K562 (cell line): Measurements from ENCODE around the gene UGT1A5. TPM values are rescaled to one million over a fixed set of nuclear protein-coding genes. Genes with fewer than 3 reads are reported as not detected.

Source experiments
- ATAC-seq: fragments of 200-7000 bp; cut with Tn5 transposase; 3 replicates; pipeline ENCODE4 v1.9.1; 2020; ENCODE audit warnings: moderate library complexity
- BruUV-seq: library from RNA; stranded (reverse); fragments of 400-500 nt; replicated peaks from 2 replicates; lab custom pipeline; 2021; lab: Mats Ljungman, UMichigan
- CTCF ChIA-PET: fragments of 300-600 bp; formaldehyde crosslinking; extraction: SDS; loops from one replicate; lab custom pipeline; 2021; ENCODE audit warnings: low intra/inter-chr PET ratio; lab: Yijun Ruan, JAX
- POLR2A ChIA-PET: fragments of 300-600, 350-650 bp; sonication (Branson Sonifier 250); formaldehyde crosslinking; extraction: SDS; loops from one replicate; lab custom pipeline; 2021; ENCODE audit warnings: antibody characterized with exemption, inconsistent platforms; lab: Yijun Ruan, JAX
- DNase-seq, 4 experiments: peaks; one replicate each; pipeline versions ENCODE4 v3.0.0 to v3.0.0-alpha.2; 2011 to 2018; ENCODE audit warnings: low spot score in 3 of 4, mixed read lengths in 3 of 4; ENCODE audit errors: extremely low read depth in 1 of 4
- FAIRE-seq: peaks from 2 replicates; lab custom pipeline; 2011; peaks lifted over from hg19 to GRCh38; lab: Jason Lieb, UNC
- H2AFZ ChIP-seq: 2 replicates; pipeline ENCODE4 v1.6.0; 2011; ENCODE audit warnings: low read depth, low read length, control low read depth, inconsistent platforms
- H3K27ac ChIP-seq: fragments of 200-600 bp; 3 replicates; pipeline ENCODE4 v1.8.0; 2011; ENCODE audit warnings: low read depth, mild to moderate bottlenecking, control low read depth, inconsistent platforms, low read length, moderate library complexity, mixed read lengths; ENCODE audit errors: extremely low read depth
- H3K27me3 ChIP-seq, 2 experiments: fragments of 300-600 bp in 1 of 2; 2 replicates in 1 of 2; 3 replicates in 1 of 2; pipeline versions ENCODE4 v1.6.0 to v1.8.0; 2011; ENCODE audit warnings: inconsistent platforms in 2 of 2, low read length in 2 of 2, mild to moderate bottlenecking in 1 of 2, mixed read lengths in 1 of 2, moderate library complexity in 1 of 2; ENCODE audit not compliant: control insufficient read depth in 2 of 2, insufficient read depth in 2 of 2
- H3K36me3 ChIP-seq: fragments of 300-600 bp; 3 replicates; pipeline ENCODE4 v1.8.0; 2011; ENCODE audit warnings: mild to moderate bottlenecking, low read length, inconsistent platforms; ENCODE audit not compliant: control insufficient read depth, insufficient read depth
- H3K4me1 ChIP-seq, 2 experiments: fragments of 200-600 bp in 1 of 2; replicated peaks in 1 of 2; 2 replicates in 1 of 2; 3 replicates in 1 of 2; pipeline versions ENCODE4 v1.5.1 to v1.8.0; 2011; ENCODE audit warnings: inconsistent platforms in 2 of 2, low read length in 2 of 2, mild to moderate bottlenecking in 1 of 2, mixed read lengths in 1 of 2, moderate library complexity in 1 of 2; ENCODE audit not compliant: control insufficient read depth in 2 of 2, insufficient read depth in 2 of 2
- H3K4me2 ChIP-seq: 2 replicates; pipeline ENCODE4 v1.6.1; 2011; ENCODE audit warnings: low read length, control low read depth, inconsistent platforms, mixed read lengths; ENCODE audit not compliant: insufficient read depth
- H3K4me3 ChIP-seq: fragments of 200-600 bp; sonication (generic), shearing (Covaris generic); 2 replicates; pipeline ENCODE4 v1.5.1; 2016; ENCODE audit warnings: control low read depth, inconsistent platforms
- H3K79me2 ChIP-seq: fragments of 200-600 bp; 3 replicates; pipeline ENCODE4 v1.8.0; 2011; ENCODE audit warnings: low read length, inconsistent platforms; ENCODE audit not compliant: control insufficient read depth, insufficient read depth
- H3K9ac ChIP-seq, 2 experiments: 2 replicates each; pipeline versions ENCODE4 v1.6.0 to v1.6.1; 2011; ENCODE audit warnings: low read depth in 2 of 2, low read length in 2 of 2, control low read depth in 1 of 2, inconsistent platforms in 1 of 2, mild to moderate bottlenecking in 1 of 2, mixed read lengths in 1 of 2; ENCODE audit not compliant: insufficient read depth in 1 of 2
- H3K9me1 ChIP-seq: one replicate; pipeline ENCODE4 v1.6.0; 2011; ENCODE audit warnings: inconsistent platforms, mild to moderate bottlenecking, low read length, moderate library complexity; ENCODE audit not compliant: control insufficient read depth, insufficient read depth
- H3K9me3 ChIP-seq: replicated peaks from 2 replicates; pipeline ENCODE4 v1.5.1; 2011; ENCODE audit warnings: low read depth, low read length, inconsistent platforms; ENCODE audit not compliant: control insufficient read depth, insufficient read depth
- H4K20me1 ChIP-seq: replicated peaks from 2 replicates; pipeline ENCODE4 v1.6.1; 2011; ENCODE audit warnings: low read length, inconsistent platforms, mixed read lengths; ENCODE audit not compliant: control insufficient read depth, insufficient read depth
- ATF2 ChIP-seq: sonication (generic); formaldehyde crosslinking; IDR thresholded peaks from 2 replicates; pipeline ENCODE4 v1.8.1; 2022; ENCODE audit warnings: missing genetic modification reagents
- BRD9 ChIP-seq: fragments of 450-650 bp; IDR thresholded peaks from 2 replicates; pipeline ENCODE4 v1.6.1; 2018; ENCODE audit warnings: low read depth; ENCODE audit not compliant: partially characterized antibody
- E2F5 ChIP-seq: sonication (generic); formaldehyde crosslinking; IDR thresholded peaks from 2 replicates; pipeline ENCODE4 v1.8.0; 2022; ENCODE audit warnings: mild to moderate bottlenecking, missing genetic modification reagents
- HNRNPH1 ChIP-seq: fragments of 200-400 bp; formaldehyde crosslinking; optimal IDR thresholded peaks from 2 replicates; pipeline ENCODE3; 2017; ENCODE audit warnings: low read depth, mild to moderate bottlenecking, low read length, moderate library complexity
- HNRNPLL ChIP-seq: fragments of 200-400 bp; formaldehyde crosslinking; IDR thresholded peaks from 2 replicates; pipeline ENCODE4 v1.6.1; 2017; ENCODE audit warnings: low read length, low read depth, mild to moderate bottlenecking; ENCODE audit not compliant: poor library complexity, severe bottlenecking
- JUN ChIP-seq, 2 experiments: sonication (generic) in 1 of 2; formaldehyde crosslinking in 1 of 2; IDR thresholded peaks; 2 replicates each; pipeline versions ENCODE4 v1.6.1 to v1.8.0; 2012 to 2022; ENCODE audit warnings: borderline replicate concordance in 2 of 2, mild to moderate bottlenecking in 2 of 2, improper control_type of control experiment in 1 of 2, low read depth in 1 of 2, low read length in 1 of 2, missing genetic modification reagents in 1 of 2
- KLF6 ChIP-seq: fragments of 250-450 bp; sonication (Bioruptor Pico); IDR thresholded peaks from 2 replicates; pipeline ENCODE4 v1.4.0; 2020; ENCODE audit warnings: mild to moderate bottlenecking, moderate library complexity, borderline replicate concordance
- MAFG ChIP-seq: fragments of 450-650 bp; conservative IDR thresholded peaks from 2 replicates; pipeline ENCODE4 v1.6.1; 2016; ENCODE audit warnings: missing genetic modification characterization, missing compliant biosample characterization
- NFIC ChIP-seq: fragments of 450-650 bp; IDR thresholded peaks from 2 replicates; pipeline ENCODE4 v1.6.1; 2017; ENCODE audit warnings: mild to moderate bottlenecking, inconsistent platforms
- PKNOX1 ChIP-seq: fragments of 450-650 bp; IDR thresholded peaks from 2 replicates; pipeline ENCODE4 v1.6.1; 2016
- PRDM10 ChIP-seq: fragments of 450-650 bp; IDR thresholded peaks from 2 replicates; pipeline ENCODE4 v1.6.1; 2018; ENCODE audit not compliant: partially characterized antibody
- RHOXF2B ChIP-seq: fragments of 250-450 bp; sonication (Bioruptor Pico); conservative IDR thresholded peaks from 2 replicates; pipeline ENCODE4 v1.5.1; 2021
- ZC3H8 ChIP-seq: fragments of 450-650 bp; IDR thresholded peaks from 2 replicates; pipeline ENCODE4 v1.6.1; 2017
- ZNF384 ChIP-seq: IDR thresholded peaks from 2 replicates; pipeline ENCODE4 v1.6.1; 2012; ENCODE audit warnings: low read depth, low read length, improper control_type of control experiment
- WGBS: fragments of 100-300 bp; shearing (Covaris generic); methylation state at CpG from one replicate; pipeline ENCODE4 v1.1.6; 2016; ENCODE audit warnings: low coverage, mixed read lengths; ENCODE audit not compliant: insufficient coverage; ENCODE audit errors: missing lambda C conversion rate; 5-methylcytosine and 5-hydroxymethylcytosine counted together
- in situ Hi-C: fragments of 300-500 bp; cut with MboI; formaldehyde crosslinking; loops from 4 replicates; pipeline ENCODE4 v1.15.0; 2018; ENCODE audit warnings: inconsistent platforms, mixed read lengths
- intact Hi-C: fragments of 100-400 bp; cut with micrococcal nuclease; formaldehyde crosslinking; loops from 2 replicates; pipeline ENCODE4 v1.14.2; 2022
- polyA plus RNA-seq, 8 experiments: library from polyadenylated mRNA; depleted of rRNA in 4 of 8; stranded (reverse) in 5 of 8; unstranded in 3 of 8; fragments of >200 nt; fragmentation: Nextera tagmentation in 2 of 8; fragmentation: Illumina TruSeq in 1 of 8; extraction: Ambion mirVana in 2 of 8; extraction: Trizol in 1 of 8; gene quantifications; 2 replicates each; pipeline versions ENCODE4 v1.2.1 to v1.2.3, GENCODE V29; 2011 to 2014; ENCODE audit warnings: inconsistent platforms in 1 of 8, missing spikeins in 1 of 8
- total RNA-seq, 7 experiments: library from RNA; depleted of rRNA in 6 of 7; stranded (reverse); fragments of >200 nt in 6 of 7; fragmentation: Illumina TruSeq in 2 of 7; extraction: Trizol in 2 of 7; gene quantifications; 2 replicates each; pipeline versions ENCODE4 v1.2.1 to v1.2.3, GENCODE V29; 2011 to 2021; ENCODE audit warnings: low replicate concordance in 1 of 7

UGT1A5 gene
- total and polyA plus RNA-seq, 9 of the 15 experiments (the other 6 are each of a cell fraction or from before 2014, with no cell fraction given): not detected

- TF ChIP-seq ATF2 (CRISPR knock-in tag): no peak
- TF ChIP-seq PRDM10: no peak
- TF ChIP-seq HNRNPLL: no peak
- no peak for TF ChIP-seq ZC3H8
Observed at GRCh38 chr2:233791883-233792329, 79.2 kb downstream of the UGT1A5 start (continued).

GRCh38 chr2:233792720-233793119 lies 80.0 kb downstream of the UGT1A5 start:
- in situ Hi-C loops: no loop called here
- no peaks in the 10 kb centered on the region for H3K79me2 ChIP-seq
- no peaks in the 10 kb centered on the region for H3K36me3 ChIP-seq
- TF ChIP-seq BRD9 (no peak), KLF6 (no peak), NFIC (no peak), JUN (IDR thresholded peaks at IDR 0.05; ENCODE audit: borderline replicate concordance, low read depth, low read length) (no peak), JUN (CRISPR knock-in tag; IDR thresholded peaks at IDR 0.05; ENCODE audit: borderline replicate concordance) (no peak), MAFG (tag) (no peak), E2F5 (no peak), RHOXF2B (CRISPR knock-in tag) (no peak), ZNF384 (no peak), PKNOX1 (no peak), HNRNPH1 (no peak)
- DNase-seq (no peak), FAIRE-seq (no peak), ATAC-seq (no peak)
- H4K20me1 ChIP-seq: no peaks in the 10 kb centered on the region
- no peak overlapping the region for H3K27ac ChIP-seq
- no peaks in the 10 kb centered on the region for H3K9me1 ChIP-seq
- no peak overlapping the region for H3K9ac ChIP-seq
- peaks cover 0 to 44% of the 10 kb centered on the region in 2 experiments; a peak in 2 of 5 replicates for H3K27me3 ChIP-seq
- WGBS: 31% methylated on average over 7 of the region's 7 CpGs
- no peaks in the 10 kb centered on the region for H3K9me3 ChIP-seq
- no peak overlapping the region for H2AFZ ChIP-seq
- ChIA-PET CTCF (no interaction called here), POLR2A (no interaction called here)
- H3K4me1 ChIP-seq: no peaks in the 10 kb centered on the region; a peak in 1 of 5 replicates
- H3K4me2 ChIP-seq: no peak overlapping the region
- H3K4me3 ChIP-seq: no peak overlapping the region
- BruUV-seq: no TSS peak
- intact Hi-C loops: no loop called here
